Activated T-helper 2 cell treated with anti-CD3 and anti-CD28 coated beads, Interferon-gamma antibody, Interleukin-2, Interleukin-4, amounts not matched to agents 10 μg/mL and 5 μg/mL and 100 μg/mL, durations not matched to agents 14 hours and 24 hours and 36 hours (primary cell): ENCODE measurements around the gene UBR2. TPM values are rescaled to one million over a fixed set of nuclear protein-coding genes. Genes with fewer than 3 reads are reported as not detected.
"Not testable (repeated sequence)": the region's sequence is repeated elsewhere in the genome, so short reads cannot be mapped to it uniquely, and the experiment has no call there.

ENCODE experiments used
- DNase-seq: peaks from one replicate; pipeline ENCODE4 v3.0.0; 2021; ENCODE audit warnings: low spot score
- H3K27ac Mint-ChIP-seq: one replicate; pipeline ENCODE4 v1.8.0; 2021; ENCODE audit warnings: mixed read lengths
- H3K27me3 Mint-ChIP-seq: one replicate; pipeline ENCODE4 v1.8.0; 2021; ENCODE audit warnings: low read depth, mixed read lengths
- H3K36me3 Mint-ChIP-seq: one replicate; pipeline ENCODE4 v1.8.0; 2021; ENCODE audit warnings: low read depth, mixed read lengths
- H3K4me1 Mint-ChIP-seq: one replicate; pipeline ENCODE4 v1.8.0; 2021; ENCODE audit warnings: low read depth, mixed read lengths
- H3K4me3 Mint-ChIP-seq: one replicate; pipeline ENCODE4 v1.8.0; 2021; ENCODE audit warnings: low read depth, mild to moderate bottlenecking, moderate library complexity, mixed read lengths
- H3K9me3 Mint-ChIP-seq: one replicate; pipeline ENCODE4 v1.8.0; 2021; ENCODE audit warnings: mixed read lengths
- intact Hi-C: fragments of 100-400 bp; cut with micrococcal nuclease; formaldehyde crosslinking; loops from one replicate; pipeline ENCODE4 v1.15.1; 2023
- total RNA-seq: library from RNA; stranded (reverse); gene quantifications from 2 replicates; pipeline ENCODE4 v1.2.3, GENCODE V29; 2022

The UBR2 gene
- total RNA-seq, 1 donor from 2014 or later: 28.6 TPM

- no peak for DNase-seq
- no peak overlapping the region for H3K27ac Mint-ChIP-seq
- H3K27me3 Mint-ChIP-seq: peaks cover 2% of the 10 kb centered on the region
- intact Hi-C loops: loop anchor here (2.0 to 10.0 kb wide), 4 partner anchors 53 to 780 kb away; partner anchors contain the start of genes PRICKLE4 and TBCC
- no peaks in the 10 kb centered on the region for H3K9me3 Mint-ChIP-seq
- no peak overlapping the region for H3K4me3 Mint-ChIP-seq
- H3K4me1 Mint-ChIP-seq: peaks cover 16% of the 10 kb centered on the region
- H3K36me3 Mint-ChIP-seq: peaks cover 16% of the 10 kb centered on the region
These were observed 1.8 kb upstream of the UBR2 start for GRCh38 chr6:42561986-42562385.

- peaks cover 19% of the 10 kb centered on the region for H3K4me1 Mint-ChIP-seq
- peak overlapping the region; percentile 93 for H3K4me3 Mint-ChIP-seq
- H3K27me3 Mint-ChIP-seq: peaks cover 2% of the 10 kb centered on the region
- DNase-seq: no peak
- no peaks in the 10 kb centered on the region for H3K9me3 Mint-ChIP-seq
- intact Hi-C loops: loop anchor here (2.0 to 10.0 kb wide), 4 partner anchors 52 to 781 kb away; partner anchors contain the start of genes PRICKLE4 and TBCC
- no peak overlapping the region for H3K27ac Mint-ChIP-seq
- peaks cover 20% of the 10 kb centered on the region for H3K36me3 Mint-ChIP-seq
These were observed 932 bp upstream of the UBR2 start for GRCh38 chr6:42562788-42563405.

GRCh38 chr6:42564506-42564825 lies 637 bp downstream of the UBR2 start:
- H3K27ac Mint-ChIP-seq: peak overlapping the region; percentile 87
- no peaks in the 10 kb centered on the region for H3K9me3 Mint-ChIP-seq
- intact Hi-C loops: loop anchor here (5.0 to 10.0 kb wide), 3 partner anchors 50 to 782 kb away; partner anchors contain the start of genes PRICKLE4 and TBCC
- peaks cover 2% of the 10 kb centered on the region for H3K27me3 Mint-ChIP-seq
- no peak for DNase-seq
- H3K4me1 Mint-ChIP-seq: peaks cover 30% of the 10 kb centered on the region
- H3K36me3 Mint-ChIP-seq: peaks cover 31% of the 10 kb centered on the region
- peak overlapping the region; percentile 93 for H3K4me3 Mint-ChIP-seq

GRCh38 chr6:42565823-42566613 lies 2.2 kb downstream of the UBR2 start:
- no peaks in the 10 kb centered on the region for H3K27me3 Mint-ChIP-seq
- no peak for DNase-seq
- H3K4me1 Mint-ChIP-seq: peaks cover 37% of the 10 kb centered on the region
- peaks cover 31% of the 10 kb centered on the region for H3K36me3 Mint-ChIP-seq
- peak overlapping the region; percentile 93 for H3K4me3 Mint-ChIP-seq
- H3K9me3 Mint-ChIP-seq: no peaks in the 10 kb centered on the region
- peak overlapping the region; percentile 46 for H3K27ac Mint-ChIP-seq
- intact Hi-C loops: loop anchor here (5.0 to 10.0 kb wide), 4 partner anchors 49 to 211 kb away; partner anchors contain the start of gene TBCC

GRCh38 chr6:42566614-42567208 lies 2.9 kb downstream of the UBR2 start:
- Mint-ChIP-seq H3K36me3 (peaks cover 31% of the 10 kb centered on the region), H3K4me1 (peaks cover 39% of the 10 kb centered on the region)
- intact Hi-C loops: loop anchor here (5.0 to 10.0 kb wide), 4 partner anchors 48 to 211 kb away; partner anchors contain the start of gene TBCC

GRCh38 chr6:42567237-42567636 lies 3.4 kb downstream of the UBR2 start:
- not testable (repeated sequence) for H3K4me3 Mint-ChIP-seq, DNase-seq, H3K27me3 Mint-ChIP-seq, H3K9me3 Mint-ChIP-seq
- Mint-ChIP-seq H3K27ac (peak overlapping the region; percentile 46), H3K4me1 (peaks cover 42% of the 10 kb centered on the region), H3K36me3 (peaks cover 31% of the 10 kb centered on the region)
- intact Hi-C loops: loop anchor here (5.0 to 10.0 kb wide), 4 partner anchors 48 to 210 kb away; partner anchors contain the start of gene TBCC

More at GRCh38 chr6:42566614-42567208, 2.9 kb downstream of the UBR2 start:
- H3K27ac Mint-ChIP-seq: peak overlapping the region; percentile 46
- H3K27me3 Mint-ChIP-seq: no peaks in the 10 kb centered on the region
- peak overlapping the region; percentile 93 for H3K4me3 Mint-ChIP-seq
- no peak for DNase-seq
- H3K9me3 Mint-ChIP-seq: no peaks in the 10 kb centered on the region

GRCh38 chr6:42569102-42570028 lies 5.5 kb downstream of the UBR2 start:
- H3K4me1 Mint-ChIP-seq: peaks cover 49% of the 10 kb centered on the region

GRCh38 chr6:42571611-42572342 lies 7.9 kb downstream of the UBR2 start:
- Mint-ChIP-seq H3K4me1 (peaks cover 43% of the 10 kb centered on the region), H3K4me3 (peak overlapping the region; percentile 26), H3K27me3 (no peaks in the 10 kb centered on the region), H3K9me3 (no peaks in the 10 kb centered on the region), H3K27ac (peak overlapping the region; percentile 42), H3K36me3 (peaks cover 48% of the 10 kb centered on the region)
- DNase-seq: no peak
- intact Hi-C loops: no loop called here

More at GRCh38 chr6:42569102-42570028, 5.5 kb downstream of the UBR2 start:
- intact Hi-C loops: loop anchor here (5.0 to 10.0 kb wide), 4 partner anchors 45 to 208 kb away; partner anchors contain the start of gene TBCC
- Mint-ChIP-seq H3K4me3 (peak overlapping the region; percentile 39), H3K27ac (peak overlapping the region; percentile 75), H3K27me3 (no peaks in the 10 kb centered on the region), H3K9me3 (no peaks in the 10 kb centered on the region), H3K36me3 (peaks cover 47% of the 10 kb centered on the region)
- no peak for DNase-seq

GRCh38 chr6:42572523-42572922 lies 8.7 kb downstream of the UBR2 start:
- H3K4me3 Mint-ChIP-seq: no peak overlapping the region
- peaks cover 48% of the 10 kb centered on the region for H3K36me3 Mint-ChIP-seq
- peaks cover 44% of the 10 kb centered on the region for H3K4me1 Mint-ChIP-seq
- no peak for DNase-seq
- no peaks in the 10 kb centered on the region for H3K9me3 Mint-ChIP-seq
- H3K27ac Mint-ChIP-seq: peak overlapping the region; percentile 31
- intact Hi-C loops: no loop called here
- no peaks in the 10 kb centered on the region for H3K27me3 Mint-ChIP-seq

- Mint-ChIP-seq H3K4me1 (peaks cover 34% of the 10 kb centered on the region), H3K36me3 (peaks cover 64% of the 10 kb centered on the region)
- H3K9me3 Mint-ChIP-seq, H3K4me3 Mint-ChIP-seq, H3K27me3 Mint-ChIP-seq, DNase-seq, H3K27ac Mint-ChIP-seq, intact Hi-C loops: not testable (repeated sequence)
These were observed 12.7 kb downstream of the UBR2 start for GRCh38 chr6:42576538-42576937.

GRCh38 chr6:42598300-42598699 lies 34.5 kb downstream of the UBR2 start:
- intact Hi-C loops: no loop called here
- Mint-ChIP-seq H3K27me3 (no peaks in the 10 kb centered on the region), H3K4me3 (no peak overlapping the region), H3K9me3 (peaks cover 8% of the 10 kb centered on the region), H3K36me3 (peaks cover 56% of the 10 kb centered on the region), H3K4me1 (peaks cover 8% of the 10 kb centered on the region), H3K27ac (no peak overlapping the region)
- no peak for DNase-seq
